Cerebellar cortex (tissue), 1 donor: Measurements from ENCODE around the gene SGIP1.

Experiments used
- DNase-seq: peaks from one replicate; pipeline ENCODE4 v3.0.0-alpha.2; 2015; ENCODE audit warnings: low spot score

Gene SGIP1

DNA sequence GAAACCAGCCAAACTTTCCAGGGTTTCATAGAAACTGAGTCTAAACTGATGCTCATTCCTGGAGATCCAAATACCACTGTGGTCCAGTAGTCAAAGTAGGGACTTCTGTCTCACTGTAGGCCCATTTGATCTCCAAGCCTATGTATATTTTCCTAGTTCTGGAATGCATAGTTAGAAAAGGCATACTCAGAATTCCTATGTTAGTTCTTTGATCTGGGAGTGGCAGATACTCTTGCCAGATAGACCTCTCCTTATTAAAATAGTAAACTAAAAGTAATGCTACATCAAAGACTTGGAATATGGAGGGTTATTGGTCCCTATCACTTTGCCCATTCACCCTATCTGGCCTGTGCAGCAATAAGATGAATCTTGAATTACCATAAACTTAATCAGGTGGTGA is 10.4 kb upstream of the SGIP1 start:
- DNase-seq = no peak

DNA sequence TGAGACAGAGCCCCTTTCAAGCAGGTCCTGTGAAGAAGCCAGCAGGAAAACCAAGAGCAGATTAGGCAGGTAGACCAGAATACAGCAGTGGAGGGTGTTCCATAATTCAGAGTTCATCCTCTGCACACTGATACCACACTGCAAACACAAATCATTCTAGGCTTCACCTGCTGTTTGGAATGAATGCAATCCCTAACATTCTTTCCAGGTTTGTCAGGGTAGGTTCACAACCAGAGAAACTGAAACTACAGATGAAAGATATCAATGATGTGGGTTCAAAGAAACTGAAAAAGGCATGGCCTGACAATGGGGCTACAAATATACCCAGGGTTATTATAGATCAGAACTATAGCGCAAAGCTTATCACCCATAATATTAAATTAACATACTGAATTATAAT is 8.9 kb upstream of the SGIP1 start:
- DNase-seq = no peak

DNA sequence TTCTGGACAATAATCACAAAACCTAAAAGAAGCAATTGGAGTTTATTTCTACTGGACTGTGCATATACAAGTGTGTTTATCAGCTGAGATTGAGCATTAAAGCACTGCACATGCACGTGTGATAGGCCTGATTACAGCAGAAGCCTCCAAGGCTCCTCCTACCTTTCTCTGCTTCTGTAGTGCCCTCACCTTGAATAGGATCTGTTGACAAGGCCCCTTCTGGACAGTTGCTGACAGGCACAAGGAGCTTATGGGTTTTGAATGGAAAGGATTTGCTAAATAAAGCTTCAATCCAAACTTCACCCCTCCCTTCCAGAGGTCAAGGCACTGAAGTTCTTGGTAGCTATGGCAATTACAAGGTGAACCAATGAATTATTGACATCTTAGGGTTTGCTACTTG is 7.9 kb upstream of the SGIP1 start:
- DNase-seq = no peak

DNA sequence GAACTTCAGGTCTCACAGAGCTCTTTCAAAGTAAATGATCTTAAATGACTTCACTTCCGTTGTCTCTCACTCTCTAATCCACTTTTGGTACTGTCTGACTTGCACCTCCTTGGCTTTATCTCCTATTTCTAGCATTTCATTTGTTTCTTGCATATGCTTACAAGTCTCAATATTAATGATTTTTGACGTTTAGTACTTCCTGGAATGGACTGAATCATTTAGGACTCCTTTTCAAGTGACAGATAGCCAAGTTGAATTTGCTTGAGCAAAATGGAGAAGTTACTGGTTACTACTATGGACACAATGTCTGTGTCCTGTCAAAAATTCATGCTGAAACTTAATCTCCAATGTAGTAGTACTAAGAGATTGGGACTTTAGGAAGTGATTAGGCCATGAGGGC is 7.0 kb upstream of the SGIP1 start:
- no peak for DNase-seq

DNA sequence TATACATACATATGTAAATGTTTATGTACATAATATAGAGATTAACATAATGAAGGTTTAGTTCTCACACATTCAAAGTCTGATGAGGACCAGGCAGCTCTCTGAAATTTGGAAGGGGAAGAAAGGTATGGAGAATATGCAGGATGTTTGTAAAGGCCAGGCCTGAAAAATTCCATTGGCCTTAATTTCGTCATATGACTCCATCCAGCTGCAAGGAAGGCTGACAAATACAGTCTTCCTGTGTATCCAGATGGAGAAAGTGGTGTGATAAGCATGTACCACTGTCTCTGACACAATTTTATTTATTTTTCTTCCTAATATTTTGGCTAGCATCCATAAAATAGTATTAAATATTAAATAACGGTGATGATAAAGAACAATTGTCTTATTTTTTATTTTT is 6.3 kb upstream of the SGIP1 start:
- DNase-seq = no peak

DNA sequence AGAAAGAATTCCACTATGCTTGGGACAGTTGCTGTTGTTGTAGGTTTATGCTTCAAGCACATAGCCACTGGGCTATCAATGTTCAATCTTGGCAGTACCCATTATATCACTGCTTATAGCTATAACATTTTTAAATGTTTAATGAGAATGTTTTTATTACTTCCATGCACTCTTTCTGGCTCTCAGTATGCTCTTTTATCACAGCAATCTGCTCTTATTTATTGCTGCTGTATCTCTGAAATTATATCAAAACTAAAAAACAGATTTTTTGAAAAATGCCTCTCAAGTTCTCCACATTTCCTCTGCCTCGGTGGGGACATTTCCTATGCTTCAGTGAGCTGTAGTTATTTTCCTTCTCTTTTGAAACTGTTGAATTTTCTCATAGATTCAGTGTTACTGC is 5.4 kb upstream of the SGIP1 start:
- no peak for DNase-seq

DNA sequence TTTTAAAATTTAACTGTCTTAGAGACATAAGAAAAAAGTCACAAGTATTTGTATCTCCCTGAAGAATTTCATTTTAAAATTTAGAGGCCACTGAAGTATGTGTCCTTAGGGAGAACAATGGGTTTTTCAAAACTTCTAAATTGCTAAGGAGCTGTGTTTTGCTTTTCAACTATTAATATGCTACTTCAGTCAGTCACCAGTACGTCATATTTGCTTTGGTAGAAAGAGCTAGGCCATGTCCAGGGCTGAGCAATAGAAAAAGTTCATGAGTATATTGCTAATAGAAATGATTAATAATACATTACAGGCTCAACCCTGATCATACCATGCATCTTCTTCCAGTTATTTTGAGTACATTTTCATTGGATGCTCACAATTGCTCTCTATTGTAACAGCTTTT is 1.7 kb upstream of the SGIP1 start:
- peak; percentile 15 for DNase-seq

DNA sequence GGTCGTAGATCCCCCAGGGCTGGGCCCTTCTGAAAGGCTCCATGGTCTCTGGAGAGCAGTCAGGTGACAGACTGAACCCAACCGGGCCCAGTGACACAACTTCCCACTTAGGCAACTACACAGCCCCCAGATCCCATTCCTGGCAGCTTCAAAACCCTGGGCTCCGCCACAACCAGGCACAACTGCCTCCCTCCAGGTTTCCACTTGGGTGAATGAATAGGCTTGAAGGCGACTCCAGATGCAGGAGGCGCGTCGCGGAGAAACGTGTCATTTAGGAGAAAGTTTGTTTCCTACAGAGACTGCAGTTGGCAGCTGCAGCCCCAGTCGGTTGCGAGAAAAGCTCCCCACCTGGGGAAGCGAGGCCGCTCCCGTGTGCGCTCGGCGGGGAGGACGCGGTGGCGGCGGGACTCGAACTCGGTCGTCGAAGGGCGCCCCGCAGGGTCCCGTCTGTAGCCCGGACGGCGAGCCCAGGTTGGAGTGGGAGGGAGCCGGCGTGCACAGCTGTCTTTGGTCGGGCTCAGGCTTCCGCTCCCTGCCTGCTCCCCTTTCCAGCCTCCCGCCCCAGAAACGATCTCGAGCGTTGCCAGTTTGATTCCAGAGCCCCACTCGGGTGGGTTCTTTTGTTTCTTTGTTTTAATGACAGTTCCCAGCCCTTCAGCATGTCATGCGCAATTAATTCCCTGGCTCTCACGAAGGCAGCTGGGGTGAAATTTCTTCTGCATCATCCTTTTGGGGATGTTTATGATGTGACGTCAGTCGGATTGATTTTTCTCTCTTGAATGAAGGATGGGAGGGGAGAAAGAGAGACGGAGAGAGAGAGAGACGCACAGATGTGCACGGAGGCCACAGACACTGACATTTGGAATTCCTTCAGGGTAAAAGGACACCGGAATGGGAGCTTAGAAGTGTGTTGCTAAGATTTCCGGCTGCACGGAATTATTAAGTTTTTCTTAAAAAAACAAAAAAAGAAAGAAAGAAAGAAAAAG is 862 bp upstream of the SGIP1 start:
- DNase-seq = no peak

DNA sequence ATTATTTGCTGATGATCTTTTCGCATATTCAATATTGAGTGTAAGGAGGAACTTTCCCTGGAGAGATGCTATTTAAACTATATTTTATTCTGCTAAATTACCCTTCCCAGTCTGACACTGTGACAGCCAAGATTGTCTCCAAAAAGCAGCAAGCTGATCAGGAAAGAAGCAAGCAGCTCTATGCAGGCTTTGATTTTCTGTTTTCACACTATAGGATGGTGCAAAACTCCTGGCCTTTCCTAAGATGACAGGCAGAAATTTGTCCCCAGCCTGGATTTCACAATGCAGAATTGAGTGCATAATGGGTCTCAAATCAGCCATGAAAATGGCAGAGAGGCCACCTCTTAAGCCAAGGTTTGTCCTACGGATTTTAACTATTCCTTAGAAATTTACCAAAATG is 1.1 kb downstream of the SGIP1 start:
- peak; percentile 53 for DNase-seq

DNA sequence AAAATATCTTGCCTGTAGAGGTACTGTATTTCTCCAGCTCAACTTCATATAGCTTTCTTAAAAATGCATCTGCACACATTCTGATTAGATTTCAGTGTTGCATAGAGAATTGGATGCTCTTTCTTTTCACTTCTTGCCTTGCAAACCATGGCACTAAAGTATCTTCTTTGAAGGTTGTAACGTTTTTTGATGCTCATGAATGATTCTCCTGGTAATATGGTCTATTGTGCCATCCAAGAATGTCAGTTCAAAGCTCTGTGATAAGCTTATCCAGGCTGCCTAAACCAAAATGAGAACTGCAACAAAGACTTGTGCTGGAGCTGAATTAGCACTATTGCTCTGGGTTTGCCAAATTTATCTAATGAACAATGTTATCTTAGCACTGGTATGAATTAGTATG is 1.9 kb downstream of the SGIP1 start:
- peak; percentile 48 for DNase-seq

DNA sequence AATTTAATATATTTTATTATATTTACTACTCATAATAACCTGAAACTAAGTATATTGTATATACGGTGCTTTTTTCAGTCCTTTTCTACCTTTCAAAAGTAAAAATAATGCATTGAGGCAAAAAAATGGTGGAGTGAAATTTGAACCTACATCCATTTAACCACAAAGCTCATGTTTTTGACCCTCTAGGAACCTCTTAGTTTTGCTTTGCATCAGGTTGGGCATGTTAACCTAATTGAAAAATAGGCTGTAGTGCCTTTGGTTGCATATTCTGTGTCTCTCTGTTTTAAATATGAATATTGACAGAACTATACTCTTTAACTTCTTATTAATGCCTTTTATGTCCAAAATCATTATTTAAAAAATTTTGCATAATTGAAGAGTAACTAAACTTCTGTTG is 3.8 kb downstream of the SGIP1 start:
- no peak for DNase-seq

DNA sequence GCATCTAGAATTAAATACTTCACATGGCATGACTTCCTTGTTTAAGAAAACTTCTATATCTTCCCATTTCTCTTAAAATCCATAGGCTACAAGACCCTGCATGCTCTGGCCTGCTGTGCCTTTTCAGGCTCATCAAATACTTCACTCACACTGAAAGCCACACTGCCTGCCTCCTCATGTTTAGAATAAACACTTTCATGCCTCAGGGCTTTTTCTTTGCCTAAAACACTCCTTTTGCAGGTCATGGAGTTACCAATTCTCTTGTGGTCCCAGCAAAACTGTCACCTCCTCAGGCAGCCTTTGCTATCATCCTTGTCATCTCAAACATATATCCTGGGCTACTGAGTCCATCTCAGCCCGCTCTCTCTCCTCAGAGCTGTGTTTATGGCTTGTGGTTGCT is 5.5 kb downstream of the SGIP1 start:
- DNase-seq = no peak

DNA sequence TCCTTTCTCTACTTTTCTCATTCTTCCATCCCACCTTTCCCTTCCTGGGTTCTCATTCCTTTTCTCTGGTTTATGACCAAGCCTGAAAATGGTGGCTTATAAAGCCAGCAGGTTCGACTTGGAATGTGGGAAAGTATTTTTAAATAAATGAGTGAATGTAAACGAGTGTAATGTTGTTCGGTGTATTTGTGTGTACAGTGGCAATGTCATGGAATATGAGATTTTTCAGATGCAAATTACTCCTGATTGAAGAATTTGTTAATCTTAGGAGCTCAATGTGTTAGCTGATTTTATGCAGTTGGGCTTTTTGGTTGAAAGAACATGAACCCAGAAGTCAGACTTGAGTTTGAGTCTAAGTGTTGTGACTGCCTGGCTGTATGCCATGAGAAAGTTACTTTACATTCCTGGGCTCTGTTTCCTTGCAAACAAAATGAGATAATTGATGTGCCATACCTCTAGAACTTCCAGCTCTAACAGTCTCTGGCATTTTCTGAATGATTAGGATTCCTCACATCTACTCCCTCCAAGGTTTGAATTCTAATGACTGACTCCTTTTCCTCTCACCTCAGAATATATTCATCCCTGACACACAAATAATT is 6.6 kb downstream of the SGIP1 start:
- no peak for DNase-seq

DNA sequence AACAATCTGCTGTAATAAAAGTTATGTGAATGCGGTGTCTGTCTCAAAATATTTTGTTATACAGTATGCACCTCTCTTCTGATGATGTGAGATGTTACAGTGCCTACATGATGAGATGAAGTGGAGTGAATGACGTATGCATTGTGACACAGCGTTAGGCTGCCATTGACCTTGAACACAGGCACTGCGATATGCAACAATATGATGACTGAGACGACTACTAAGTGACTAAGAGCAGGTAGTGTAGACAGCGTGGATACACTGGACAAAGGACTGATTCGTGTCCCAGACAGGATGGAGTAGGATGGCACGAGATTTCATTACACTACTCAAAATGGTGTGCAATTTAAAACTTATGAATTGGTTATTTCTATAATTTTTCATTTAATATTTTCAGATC is 8.4 kb downstream of the SGIP1 start:
- DNase-seq = no peak

DNA sequence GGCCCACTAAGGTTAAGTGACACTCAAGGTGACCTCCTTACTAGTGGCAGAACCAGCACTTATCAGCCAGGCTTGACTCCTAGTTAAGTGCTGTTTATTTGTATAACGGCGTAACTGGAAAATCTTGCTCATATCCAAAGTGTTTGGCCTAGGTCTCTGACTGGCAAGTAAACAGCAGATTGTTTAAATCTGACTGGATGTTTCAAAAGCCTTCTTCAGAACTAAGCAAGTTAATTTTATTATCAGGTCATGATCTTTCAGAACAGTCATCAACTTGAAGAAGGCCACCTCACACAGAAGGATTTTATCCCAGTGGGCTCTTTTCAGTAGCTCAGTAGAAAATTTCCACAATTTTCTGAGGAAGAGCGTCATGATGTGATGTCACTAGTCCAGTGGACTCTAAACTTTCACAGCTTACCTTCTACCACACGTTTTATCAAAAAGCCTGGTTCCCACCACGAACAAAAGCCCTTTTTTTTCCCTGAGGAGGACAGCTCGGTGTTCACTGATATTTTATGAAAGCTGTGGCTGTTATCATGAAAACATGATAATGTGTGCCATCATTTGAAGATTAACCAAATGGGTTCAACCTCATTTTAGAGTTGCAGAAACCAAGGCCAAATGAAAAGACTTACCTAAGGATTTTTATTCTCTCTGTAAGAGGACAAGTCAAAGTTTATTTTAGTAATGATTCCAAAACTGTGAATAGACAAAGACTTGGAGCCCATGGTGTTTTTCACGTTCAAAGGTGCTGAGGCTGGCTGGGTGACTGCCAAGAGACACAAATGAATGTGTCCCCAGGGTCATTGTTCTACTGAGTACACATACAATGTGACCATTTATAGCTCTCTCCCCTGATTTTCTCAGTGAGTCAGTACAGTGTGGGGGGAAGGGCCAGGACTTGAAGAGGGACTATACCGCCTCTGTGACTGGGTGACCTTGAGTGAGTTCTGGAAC is 9.1 kb downstream of the SGIP1 start:
- no peak for DNase-seq

DNA sequence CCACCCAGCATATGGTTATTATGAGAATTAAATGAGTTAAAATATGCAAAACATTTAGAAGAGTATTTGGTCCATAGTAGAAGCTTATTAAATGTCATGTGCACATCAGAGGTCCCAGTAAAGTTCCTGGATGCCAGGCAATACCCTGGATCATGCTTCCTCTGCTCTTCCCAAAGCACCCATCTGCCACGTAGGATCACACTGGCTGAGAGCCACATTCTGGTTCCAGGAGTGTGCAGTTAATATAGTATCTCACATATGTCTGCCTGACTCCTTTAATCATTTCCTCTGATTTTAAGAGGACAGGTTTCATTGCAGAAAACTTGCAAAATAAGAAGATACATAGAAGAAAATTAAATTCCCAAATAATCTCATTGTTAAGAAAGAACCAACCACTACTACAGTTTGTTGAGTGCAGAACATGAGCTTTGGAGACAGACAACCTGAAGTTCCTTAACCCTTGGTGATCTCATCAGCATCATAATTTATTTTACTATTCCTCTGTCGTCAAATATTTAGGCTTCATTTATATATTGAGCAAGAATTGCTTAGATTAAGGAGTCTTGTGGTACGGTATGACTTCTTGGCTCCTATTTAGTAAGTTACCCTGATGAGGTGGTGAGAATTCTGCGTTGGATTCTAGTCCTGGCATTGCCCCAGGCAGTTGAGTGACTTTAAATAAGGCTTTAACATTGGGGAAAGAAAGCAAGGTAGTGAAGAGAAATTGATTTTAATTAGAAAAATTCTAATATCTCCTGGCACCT is 12.3 kb downstream of the SGIP1 start:
- peak; percentile 55 for DNase-seq

DNA sequence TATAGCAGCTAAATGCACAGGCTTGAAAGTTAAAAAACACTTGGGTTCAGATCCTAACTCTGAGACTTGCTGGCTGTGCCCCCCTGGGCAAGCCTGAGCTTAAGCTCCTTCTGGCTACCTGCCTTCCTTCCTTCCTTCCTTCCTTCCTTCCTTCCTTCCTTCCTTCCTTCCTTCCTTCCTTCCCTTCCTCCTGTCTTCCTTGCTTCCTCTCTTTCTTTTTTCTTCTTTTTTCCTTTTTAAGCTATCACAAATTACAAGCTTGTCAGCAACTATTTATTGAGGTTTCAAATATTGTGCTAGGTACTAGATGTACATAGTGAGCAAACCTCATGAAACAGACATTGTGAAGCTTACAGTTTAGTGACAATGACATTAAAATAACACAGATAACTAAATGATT is 15.1 kb downstream of the SGIP1 start:
- no peak for DNase-seq

DNA sequence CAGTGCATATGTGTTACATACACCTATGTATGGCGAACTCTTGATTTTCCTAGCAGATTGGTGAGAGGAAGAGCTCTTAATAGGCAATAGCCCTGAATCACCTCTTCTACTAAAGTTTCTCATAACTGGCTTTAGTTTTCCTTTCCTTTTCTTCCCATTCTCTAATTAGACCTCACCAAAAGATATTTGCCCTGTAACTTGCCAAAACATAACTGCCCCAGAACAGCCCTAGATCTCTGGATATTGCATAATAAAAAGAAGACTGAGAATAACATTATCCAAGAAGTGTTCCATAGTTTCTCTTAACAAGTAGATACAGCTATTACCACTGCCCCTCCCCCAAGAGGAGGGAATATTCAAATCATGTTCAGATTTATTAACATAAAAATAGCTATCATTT is 16.3 kb downstream of the SGIP1 start:
- no peak for DNase-seq

DNA sequence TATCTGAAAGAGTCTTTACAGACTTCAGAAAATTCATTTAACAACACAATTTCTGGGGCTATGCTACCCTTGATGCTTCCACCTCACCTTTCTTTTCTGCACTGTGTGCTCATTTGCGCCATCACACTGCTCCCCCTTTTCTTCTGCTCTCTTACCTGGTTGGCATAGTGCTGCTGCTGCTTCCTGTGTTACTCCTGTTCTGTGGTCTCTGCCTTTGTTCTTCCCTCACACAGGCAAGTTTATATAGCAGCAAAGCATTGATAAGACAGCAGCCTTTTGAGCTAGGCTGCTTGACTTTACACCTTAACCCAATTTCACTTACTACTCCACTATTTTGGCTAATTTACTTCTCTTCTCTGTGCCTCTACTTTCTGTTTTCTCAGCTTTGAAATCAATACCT is 18.3 kb downstream of the SGIP1 start:
- DNase-seq = no peak

DNA sequence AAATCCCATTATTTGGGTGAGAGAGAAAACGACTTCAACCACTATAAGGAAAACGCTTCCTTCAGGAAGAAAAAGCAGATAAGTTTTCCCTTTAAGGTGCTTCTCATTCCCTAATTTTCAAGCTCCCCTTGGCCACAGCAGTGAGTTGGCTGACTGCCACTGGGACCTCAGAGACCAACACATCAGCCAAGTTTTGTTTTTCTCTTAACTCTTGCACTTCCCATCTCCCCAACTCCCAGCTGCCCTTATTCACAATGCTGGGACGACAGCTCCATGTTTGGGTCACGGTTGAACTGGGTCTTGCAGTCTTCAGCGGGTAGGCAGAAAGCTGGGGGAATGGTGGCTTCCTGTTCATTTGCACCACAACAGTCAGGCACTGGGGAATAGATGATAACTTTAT is 18.9 kb downstream of the SGIP1 start:
- DNase-seq = no peak

DNA sequence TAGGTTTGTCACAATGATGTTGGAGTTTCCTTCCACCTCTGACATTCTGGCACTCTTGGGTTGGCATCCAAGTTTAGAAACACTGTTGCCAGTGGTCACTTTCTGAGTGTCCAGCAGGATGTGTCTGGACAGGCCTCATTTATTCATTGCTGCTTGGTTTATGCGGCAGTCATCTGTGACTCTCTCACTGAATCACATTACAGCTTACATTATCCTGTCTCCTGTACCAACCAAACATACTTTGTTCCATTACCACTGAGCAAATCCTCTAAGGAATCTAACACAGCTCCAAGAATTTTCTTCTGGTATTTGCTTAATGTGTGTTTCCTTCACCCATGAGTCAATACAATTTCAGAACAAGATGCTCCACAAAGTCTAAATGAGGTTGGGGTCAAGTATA is 19.9 kb downstream of the SGIP1 start:
- no peak for DNase-seq

DNA sequence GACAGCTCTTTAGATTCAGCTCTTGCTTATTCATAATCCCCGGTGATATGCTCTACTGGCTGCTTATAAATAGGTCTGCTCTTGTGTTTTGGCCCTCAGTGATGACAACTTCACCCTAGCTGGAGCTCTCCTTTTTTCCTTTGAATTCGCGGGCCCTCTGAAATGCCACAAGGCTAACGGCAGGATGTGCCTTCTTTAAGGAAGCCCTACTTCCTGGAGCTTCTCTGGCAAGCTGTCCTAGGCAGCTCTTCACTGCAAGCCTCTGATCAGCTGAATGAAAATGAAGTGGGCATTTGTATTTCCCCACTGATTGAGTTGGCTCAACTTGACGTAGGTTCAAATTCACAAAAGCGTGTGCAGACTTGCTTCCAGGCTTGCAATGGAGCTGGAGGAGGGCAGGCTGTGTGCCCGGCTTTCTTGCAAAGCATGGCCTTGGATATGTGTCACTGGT is 22.2 kb downstream of the SGIP1 start:
- DNase-seq = peak; percentile 52
